GM13976 (cell line): ENCODE measurements around the gene NPIPB2.

ENCODE experiments used
- DNase-seq: peaks from one replicate; pipeline ENCODE4 v3.0.0; 2012; ENCODE audit warnings: low spot score
- CTCF ChIP-seq: IDR thresholded peaks from 2 replicates; pipeline ENCODE4 v1.5.1; 2012; ENCODE audit warnings: borderline replicate concordance, mild to moderate bottlenecking; ENCODE audit not compliant: insufficient read depth; ENCODE audit errors: extremely low read depth, missing control alignments, control extremely low read depth
- in situ Hi-C: fragments of 300-500 bp; cut with MboI; formaldehyde crosslinking; loops from one replicate; pipeline ENCODE4 v1.12.0; 2022; ENCODE audit warnings: low sequenced_read_pairs, mixed read lengths, inconsistent platforms; ENCODE audit not compliant: unreplicated experiment

The NPIPB2 gene

GRCh38 chr16:11877374-11877773, 64.5 kb downstream of the NPIPB2 start:
- DNase-seq = no peak
- no peak for TF ChIP-seq CTCF
- in situ Hi-C loops = no loop called here
